Activated T-helper 1 cell treated with anti-CD3 and anti-CD28 coated beads, Interleukin-12 subunit alpha, Interleukin-12 subunit beta, Interleukin-2, Interleukin-4 antibody, amounts not matched to agents 30 ng/mL and 10 ng/mL and 1 ng/mL, durations not matched to agents 14 hours and 24 hours and 36 hours (primary cell): Measurements from ENCODE around the gene C10orf95. TPM values are rescaled to one million over a fixed set of nuclear protein-coding genes. Genes with fewer than 3 reads are reported as not detected.
"Not testable (repeated sequence)": the region's sequence is repeated elsewhere in the genome, so short reads cannot be mapped to it uniquely, and the experiment has no call there.

Source experiments
- DNase-seq: peaks from one replicate; pipeline ENCODE4 v3.0.0; 2021; ENCODE audit warnings: low spot score
- H3K27ac Mint-ChIP-seq: one replicate; pipeline ENCODE4 v1.8.0; 2021; ENCODE audit warnings: mild to moderate bottlenecking, mixed read lengths
- H3K27me3 Mint-ChIP-seq: one replicate; pipeline ENCODE4 v1.8.0; 2022; ENCODE audit warnings: mild to moderate bottlenecking, moderate library complexity, mixed read lengths; ENCODE audit not compliant: insufficient read depth
- H3K36me3 Mint-ChIP-seq: one replicate; pipeline ENCODE4 v1.8.0; 2021; ENCODE audit warnings: low read depth, mixed read lengths
- H3K4me1 Mint-ChIP-seq: one replicate; pipeline ENCODE4 v1.8.0; 2021; ENCODE audit warnings: low read depth, mixed read lengths
- H3K4me3 Mint-ChIP-seq: one replicate; pipeline ENCODE4 v1.8.0; 2021; ENCODE audit warnings: mild to moderate bottlenecking, moderate library complexity, mixed read lengths
- H3K9me3 Mint-ChIP-seq: one replicate; pipeline ENCODE4 v1.8.0; 2021; ENCODE audit warnings: mixed read lengths
- intact Hi-C: fragments of 100-400 bp; cut with micrococcal nuclease; formaldehyde crosslinking; loops from one replicate; pipeline ENCODE4 v1.15.1; 2024
- total RNA-seq: library from RNA; stranded (reverse); gene quantifications from 2 replicates; pipeline ENCODE4 v1.2.3, GENCODE V29; 2022

Gene C10orf95
- 0.29 and 0.37 TPM in 2 replicates for total RNA-seq

- no peak for DNase-seq
- Mint-ChIP-seq H3K36me3 (peaks cover 21% of the 10 kb centered on the region), H3K4me3 (peak within 1 kb of the TSS; percentile 95)
Measured at GRCh38 chr10:102451105-102451969, at the start of gene C10orf95. C10orf95 (minus strand) TSS chr10:102451543; CDS start chr10:102451093, 450 bp downstream.

GRCh38 chr10:102500686-102501085, 49.3 kb upstream of the C10orf95 start:
- H3K4me1 Mint-ChIP-seq = peaks cover 28% of the 10 kb centered on the region
- intact Hi-C loops = loop anchor here (5.0 kb wide), 3 partner anchors 302 to 658 kb away; partner anchors contain the start of gene KCNIP2
- H3K9me3 Mint-ChIP-seq, H3K36me3 Mint-ChIP-seq, H3K27ac Mint-ChIP-seq, H3K4me3 Mint-ChIP-seq, DNase-seq, H3K27me3 Mint-ChIP-seq: not testable (repeated sequence)

More at GRCh38 chr10:102451105-102451969, at the start of gene C10orf95:
- Mint-ChIP-seq H3K9me3 (no peaks in the 10 kb centered on the region), H3K27ac (peak within 1 kb of the TSS; percentile 88), H3K27me3 (no peaks in the 10 kb centered on the region), H3K4me1 (peaks cover 33% of the 10 kb centered on the region)
- intact Hi-C loops = no loop called here

GRCh38 chr10:102499356-102499755, 48.0 kb upstream of the C10orf95 start:
- Mint-ChIP-seq H3K4me1 (peaks cover 15% of the 10 kb centered on the region), H3K27ac (no peak overlapping the region), H3K4me3 (no peak overlapping the region), H3K9me3 (no peaks in the 10 kb centered on the region), H3K27me3 (no peaks in the 10 kb centered on the region), H3K36me3 (peaks cover 5% of the 10 kb centered on the region)
- DNase-seq = no peak
- intact Hi-C loops = no loop called here

GRCh38 chr10:102497545-102497944, 46.2 kb upstream of the C10orf95 start:
- Mint-ChIP-seq H3K27me3 (no peaks in the 10 kb centered on the region), H3K36me3 (peaks cover 5% of the 10 kb centered on the region), H3K4me3 (no peak overlapping the region), H3K4me1 (peaks cover 20% of the 10 kb centered on the region), H3K9me3 (no peaks in the 10 kb centered on the region), H3K27ac (no peak overlapping the region)
- no peak for DNase-seq
- intact Hi-C loops = no loop called here

- intact Hi-C loops = no loop called here
- Mint-ChIP-seq H3K4me1 (peaks cover 16% of the 10 kb centered on the region), H3K4me3 (no peak overlapping the region), H3K27me3 (no peaks in the 10 kb centered on the region), H3K36me3 (peaks cover 10% of the 10 kb centered on the region), H3K27ac (no peak overlapping the region), H3K9me3 (no peaks in the 10 kb centered on the region)
- DNase-seq = no peak
Measured at GRCh38 chr10:102493771-102494170, 42.4 kb upstream of the C10orf95 start.

- Mint-ChIP-seq H3K27me3 (no peaks in the 10 kb centered on the region), H3K36me3 (peaks cover 14% of the 10 kb centered on the region), H3K9me3 (no peaks in the 10 kb centered on the region), H3K4me3 (no peak overlapping the region), H3K27ac (no peak overlapping the region), H3K4me1 (peaks cover 10% of the 10 kb centered on the region)
- DNase-seq = no peak
- intact Hi-C loops = no loop called here
Measured at GRCh38 chr10:102492983-102493382, 41.6 kb upstream of the C10orf95 start.

GRCh38 chr10:102492344-102492939, 41.1 kb upstream of the C10orf95 start:
- Mint-ChIP-seq H3K27me3 (no peaks in the 10 kb centered on the region), H3K27ac (no peak overlapping the region), H3K4me1 (peaks cover 10% of the 10 kb centered on the region), H3K36me3 (peaks cover 17% of the 10 kb centered on the region), H3K9me3 (no peaks in the 10 kb centered on the region), H3K4me3 (no peak overlapping the region)
- no peak for DNase-seq
- intact Hi-C loops = no loop called here

GRCh38 chr10:102491136-102491535, 39.8 kb upstream of the C10orf95 start:
- H3K36me3 Mint-ChIP-seq = peaks cover 17% of the 10 kb centered on the region
- no peak for DNase-seq
- H3K9me3 Mint-ChIP-seq = no peaks in the 10 kb centered on the region
- H3K4me3 Mint-ChIP-seq = no peak overlapping the region
- H3K27me3 Mint-ChIP-seq = no peaks in the 10 kb centered on the region
- H3K27ac Mint-ChIP-seq = no peak overlapping the region
- peaks cover 10% of the 10 kb centered on the region for H3K4me1 Mint-ChIP-seq
- intact Hi-C loops = no loop called here

GRCh38 chr10:102485093-102485784, 33.9 kb upstream of the C10orf95 start:
- Mint-ChIP-seq H3K27me3 (no peaks in the 10 kb centered on the region), H3K4me3 (no peak overlapping the region), H3K27ac (no peak overlapping the region), H3K36me3 (peaks cover 45% of the 10 kb centered on the region), H3K4me1 (no peaks in the 10 kb centered on the region), H3K9me3 (no peaks in the 10 kb centered on the region)
- no peak for DNase-seq
- intact Hi-C loops = no loop called here

GRCh38 chr10:102484021-102484420, 32.7 kb upstream of the C10orf95 start:
- no peak overlapping the region for H3K4me3 Mint-ChIP-seq
- no peaks in the 10 kb centered on the region for H3K27me3 Mint-ChIP-seq
- H3K4me1 Mint-ChIP-seq = peaks cover 3% of the 10 kb centered on the region
- H3K9me3 Mint-ChIP-seq = no peaks in the 10 kb centered on the region
- intact Hi-C loops = no loop called here
- peaks cover 45% of the 10 kb centered on the region for H3K36me3 Mint-ChIP-seq
- H3K27ac Mint-ChIP-seq = no peak overlapping the region
- no peak for DNase-seq

- H3K36me3 Mint-ChIP-seq = peaks cover 32% of the 10 kb centered on the region
- no peaks in the 10 kb centered on the region for H3K9me3 Mint-ChIP-seq
- no peaks in the 10 kb centered on the region for H3K27me3 Mint-ChIP-seq
- H3K27ac Mint-ChIP-seq = no peak overlapping the region
- no peak overlapping the region for H3K4me3 Mint-ChIP-seq
- intact Hi-C loops = no loop called here
- DNase-seq = no peak
- H3K4me1 Mint-ChIP-seq = peaks cover 7% of the 10 kb centered on the region
Measured at GRCh38 chr10:102480396-102480795, 29.1 kb upstream of the C10orf95 start.

- H3K4me3 Mint-ChIP-seq = no peak overlapping the region
- no peak overlapping the region for H3K27ac Mint-ChIP-seq
- H3K36me3 Mint-ChIP-seq = peaks cover 30% of the 10 kb centered on the region
- no peaks in the 10 kb centered on the region for H3K27me3 Mint-ChIP-seq
- intact Hi-C loops = loop anchor here (1.0 kb wide), 8 partner anchors 18 to 310 kb away; partner anchors contain the start of genes ACTR1A and CUEDC2
- H3K4me1 Mint-ChIP-seq = peaks cover 7% of the 10 kb centered on the region
- DNase-seq = no peak
- no peaks in the 10 kb centered on the region for H3K9me3 Mint-ChIP-seq
Measured at GRCh38 chr10:102479651-102480050, 28.3 kb upstream of the C10orf95 start.
